HEK293T (cell line): ENCODE data around the gene CHRM1.

Experiments used
- ARNT ChIP-seq: fragments of 450-650 bp; IDR thresholded peaks from 2 replicates; pipeline ENCODE4 v1.6.1; 2017; ENCODE audit warnings: mild to moderate bottlenecking
- BHLHE40 ChIP-seq: fragments of 450-650 bp; IDR thresholded peaks from 2 replicates; pipeline ENCODE4 v1.6.1; 2016; ENCODE audit warnings: mild to moderate bottlenecking, moderate library complexity, borderline replicate concordance
- CTBP1 ChIP-seq: fragments of 450-650 bp; IDR thresholded peaks from 2 replicates; pipeline ENCODE4 v1.6.1; 2016; ENCODE audit warnings: borderline replicate concordance
- ELF4 ChIP-seq: fragments of 450-650 bp; IDR thresholded peaks from 2 replicates; pipeline ENCODE4 v1.6.1; 2017; ENCODE audit warnings: antibody characterized with exemption
- FOXA1 ChIP-seq: fragments of 450-650 bp; IDR thresholded peaks from 2 replicates; pipeline ENCODE4 v1.6.1; 2016; ENCODE audit warnings: mild to moderate bottlenecking
- FOXK2 ChIP-seq: fragments of 450-650 bp; IDR thresholded peaks from 2 replicates; pipeline ENCODE4 v1.6.1; 2016; ENCODE audit warnings: mild to moderate bottlenecking
- FOXM1 ChIP-seq: fragments of 450-650 bp; IDR thresholded peaks from 2 replicates; pipeline ENCODE4 v1.6.1; 2017; ENCODE audit warnings: mild to moderate bottlenecking, borderline replicate concordance
- HDGF ChIP-seq: fragments of 450-650 bp; IDR thresholded peaks from 2 replicates; pipeline ENCODE4 v1.6.1; 2017; ENCODE audit warnings: antibody characterized with exemption, borderline replicate concordance
- SP1 ChIP-seq: fragments of 450-650 bp; IDR thresholded peaks from 2 replicates; pipeline ENCODE4 v1.6.1; 2017
- SUZ12 ChIP-seq: fragments of 450-650 bp; IDR thresholded peaks from 2 replicates; pipeline ENCODE4 v1.6.1; 2016; ENCODE audit warnings: mild to moderate bottlenecking
- TARDBP ChIP-seq: fragments of 450-650 bp; IDR thresholded peaks from 2 replicates; pipeline ENCODE4 v1.6.1; 2016
- TF ChIP-seq, protein P1 (sequence below): fragments of 450-650 bp; IDR thresholded peaks from 2 replicates; pipeline ENCODE4 v1.6.1; 2016

DNA sequence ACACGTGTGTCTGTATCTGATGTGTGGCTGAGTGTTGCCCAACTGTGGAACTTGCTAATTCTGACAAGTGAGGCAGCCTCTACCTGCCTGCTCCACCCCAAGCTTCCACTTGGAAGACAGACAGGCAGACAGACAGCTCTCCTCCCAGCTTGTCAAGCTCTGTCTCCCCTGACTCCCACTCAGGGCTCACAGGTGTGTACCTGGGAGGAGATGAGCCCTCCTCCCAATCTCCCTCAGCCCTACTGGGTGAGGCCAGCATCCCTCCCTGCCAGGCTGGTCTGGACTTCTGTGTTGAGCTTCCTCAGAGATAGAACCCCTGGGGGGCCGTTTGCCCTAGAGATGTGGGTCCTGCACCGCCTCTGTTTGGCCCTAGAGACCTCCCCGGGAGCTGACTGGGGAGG is 1.0 kb upstream of the CHRM1 start:
- no peak for TF ChIP-seq HDGF
- TF ChIP-seq, protein P1, sequence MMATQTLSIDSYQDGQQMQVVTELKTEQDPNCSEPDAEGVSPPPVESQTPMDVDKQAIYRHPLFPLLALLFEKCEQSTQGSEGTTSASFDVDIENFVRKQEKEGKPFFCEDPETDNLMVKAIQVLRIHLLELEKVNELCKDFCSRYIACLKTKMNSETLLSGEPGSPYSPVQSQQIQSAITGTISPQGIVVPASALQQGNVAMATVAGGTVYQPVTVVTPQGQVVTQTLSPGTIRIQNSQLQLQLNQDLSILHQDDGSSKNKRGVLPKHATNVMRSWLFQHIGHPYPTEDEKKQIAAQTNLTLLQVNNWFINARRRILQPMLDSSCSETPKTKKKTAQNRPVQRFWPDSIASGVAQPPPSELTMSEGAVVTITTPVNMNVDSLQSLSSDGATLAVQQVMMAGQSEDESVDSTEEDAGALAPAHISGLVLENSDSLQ: no peak
- TF ChIP-seq SP1: no peak
- TF ChIP-seq CTBP1: no peak
- TF ChIP-seq BHLHE40: no peak
- no peak for TF ChIP-seq ELF4
- TF ChIP-seq ARNT: no peak
- TF ChIP-seq FOXK2: no peak
- no peak for TF ChIP-seq SUZ12
- no peak for TF ChIP-seq TARDBP
- TF ChIP-seq FOXA1: no peak
- TF ChIP-seq FOXM1: no peak
